GM12892 (cell line): ENCODE results near the gene PGRMC2. TPM values are rescaled to one million over a fixed set of nuclear protein-coding genes. Genes with fewer than 3 reads are reported as not detected.
A peak's percentile ranks its signal among the peaks of the same experiment; 100 is the strongest.

Experiments used
- DNase-seq: peaks from one replicate; pipeline ENCODE4 v3.0.0; 2011; ENCODE audit not compliant: insufficient read length
- FAIRE-seq: peaks from 2 replicates; lab custom pipeline; 2011; peaks lifted over from hg19 to GRCh38; lab: Jason Lieb, UNC
- POLR2A ChIP-seq: IDR thresholded peaks from 2 replicates; pipeline ENCODE4 v1.6.1; 2011; ENCODE audit warnings: low read depth, low read length, control low read depth
- POLR2AphosphoS5 ChIP-seq: IDR thresholded peaks from 2 replicates; pipeline ENCODE4 v1.6.1; 2011; ENCODE audit warnings: low read depth, low read length, control low read depth
- TAF1 ChIP-seq: IDR thresholded peaks from 2 replicates; pipeline ENCODE4 v1.6.1; 2011; ENCODE audit warnings: low read depth, mild to moderate bottlenecking, control low read depth, low read length, borderline replicate concordance
- polyA plus RNA-seq: library from polyadenylated mRNA; unstranded; fragments of >200 nt; gene quantifications from one replicate; pipeline ENCODE4 v1.2.1, GENCODE V29; 2012; ENCODE audit warnings: missing spikeins, inconsistent platforms; ENCODE audit not compliant: missing spikeins

PGRMC2 gene
- 28.0 TPM for polyA plus RNA-seq

- FAIRE-seq (no peak), DNase-seq (peak; percentile 84)
- peak; percentile 45; the same call in 1 of the 2 replicates for TF ChIP-seq TAF1
- no peak for TF ChIP-seq POLR2A
- TF ChIP-seq POLR2AphosphoS5, result 0 out of 2 replicates have a peak, but pooled peaks have one; percentile 28
Measured at GRCh38 chr4:128287141-128287870, at the start of gene PGRMC2. PGRMC2 (minus strand) TSS chr4:128287813; CDS start chr4:128287790, 23 bp downstream.

- DNase-seq (no peak), FAIRE-seq (no peak)
- TF ChIP-seq POLR2AphosphoS5 (no peak), TAF1 (no peak), POLR2A (no peak)
Measured at GRCh38 chr4:128335541-128335940, 47.9 kb upstream of the PGRMC2 start.

- TF ChIP-seq TAF1, result no peak
- TF ChIP-seq POLR2A, result no peak
- no peak for TF ChIP-seq POLR2AphosphoS5
- DNase-seq, result no peak
- FAIRE-seq, result no peak
Measured at GRCh38 chr4:128334256-128334655, 46.6 kb upstream of the PGRMC2 start.

- FAIRE-seq (no peak), DNase-seq (no peak)
- TF ChIP-seq TAF1 (no peak), POLR2AphosphoS5 (no peak), POLR2A (no peak)
Measured at GRCh38 chr4:128333309-128334018, 45.9 kb upstream of the PGRMC2 start.

DNA sequence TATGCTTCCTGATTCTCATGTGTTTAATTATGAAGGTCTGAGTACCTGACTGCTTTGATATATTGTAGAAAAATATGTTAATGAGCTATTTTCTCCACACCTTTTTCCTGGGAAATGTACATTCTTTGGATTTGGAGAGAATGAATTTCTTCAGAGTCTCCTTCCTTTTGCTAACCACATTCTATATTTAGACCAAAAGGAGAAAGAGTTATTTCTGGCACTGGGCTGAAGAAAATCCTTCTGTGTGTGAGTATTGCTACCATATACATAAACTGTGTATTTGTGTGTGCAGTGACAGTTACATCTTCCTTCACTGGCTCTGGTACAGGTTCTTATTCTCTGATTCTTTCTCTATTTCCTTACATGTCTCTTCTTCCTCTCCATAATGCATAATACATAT is 44.5 kb upstream of the PGRMC2 start:
- TF ChIP-seq POLR2AphosphoS5 (no peak), TAF1 (no peak)
- DNase-seq (no peak), FAIRE-seq (no peak)

DNA sequence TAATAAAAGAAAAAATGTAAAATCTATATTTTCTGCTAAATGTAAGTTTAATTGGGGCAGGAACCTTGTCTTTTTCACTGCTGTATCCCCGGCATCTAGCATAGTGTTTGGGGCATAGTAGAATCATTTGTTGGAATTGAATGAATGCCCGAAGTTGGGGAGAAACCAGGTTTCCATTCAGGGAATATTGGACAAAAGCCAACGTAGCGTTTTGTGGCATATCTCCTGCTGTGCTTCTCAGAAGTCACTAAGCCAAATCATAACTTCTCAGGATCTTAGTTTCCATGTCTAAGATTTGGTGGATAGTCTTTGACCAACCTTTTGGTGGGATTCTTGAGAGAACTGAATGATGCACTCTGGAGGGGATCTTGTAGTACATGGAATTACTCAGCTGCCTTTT is 42.0 kb upstream of the PGRMC2 start:
- TF ChIP-seq TAF1 (no peak), POLR2AphosphoS5 (no peak), POLR2A (no peak)
- DNase-seq, result no peak
- FAIRE-seq, result no peak

DNA sequence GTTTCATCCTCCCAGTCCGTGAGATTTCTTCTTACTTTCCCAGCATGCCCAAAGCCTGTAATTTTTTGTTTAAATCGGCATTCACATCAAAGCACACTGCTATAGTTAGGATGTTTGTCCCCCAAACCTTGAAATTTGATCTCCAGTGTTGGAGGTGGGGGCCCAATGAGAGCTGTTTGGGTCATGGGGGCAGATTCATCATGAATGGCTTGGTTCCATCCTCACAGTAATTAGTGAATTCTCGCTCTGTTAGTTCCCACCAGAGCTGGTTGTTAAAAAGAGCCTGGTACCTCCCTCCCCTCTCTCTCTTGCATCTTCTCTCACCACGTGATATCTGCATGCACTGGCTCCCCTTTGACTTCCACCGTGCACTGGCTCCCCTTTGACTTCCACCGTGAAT is 40.5 kb upstream of the PGRMC2 start:
- FAIRE-seq, result no peak
- no peak for TF ChIP-seq POLR2A
- TF ChIP-seq POLR2AphosphoS5, result no peak
- TF ChIP-seq TAF1, result no peak
- DNase-seq, result no peak

DNA sequence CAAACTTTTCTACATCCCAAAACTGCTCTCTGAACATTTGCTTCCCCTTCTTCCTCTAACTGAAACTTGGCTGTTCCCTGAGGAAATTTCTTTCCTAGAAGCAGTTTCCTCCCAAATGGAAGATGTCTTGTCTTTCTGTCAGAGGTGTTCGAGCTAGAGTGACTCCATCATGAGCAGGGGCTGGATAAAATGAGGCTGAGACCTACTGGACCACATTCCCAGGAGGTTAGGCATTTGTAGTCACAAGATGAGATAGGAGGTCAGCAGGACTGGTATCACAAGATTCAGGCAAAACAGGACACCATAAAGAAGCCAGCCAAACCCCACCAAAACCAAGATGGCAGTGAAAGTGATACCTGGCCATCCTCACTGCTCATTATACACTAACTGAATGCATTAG is 35.8 kb upstream of the PGRMC2 start:
- TF ChIP-seq TAF1 (no peak), POLR2A (no peak), POLR2AphosphoS5 (no peak)
- no peak for DNase-seq
- FAIRE-seq, result no peak

DNA sequence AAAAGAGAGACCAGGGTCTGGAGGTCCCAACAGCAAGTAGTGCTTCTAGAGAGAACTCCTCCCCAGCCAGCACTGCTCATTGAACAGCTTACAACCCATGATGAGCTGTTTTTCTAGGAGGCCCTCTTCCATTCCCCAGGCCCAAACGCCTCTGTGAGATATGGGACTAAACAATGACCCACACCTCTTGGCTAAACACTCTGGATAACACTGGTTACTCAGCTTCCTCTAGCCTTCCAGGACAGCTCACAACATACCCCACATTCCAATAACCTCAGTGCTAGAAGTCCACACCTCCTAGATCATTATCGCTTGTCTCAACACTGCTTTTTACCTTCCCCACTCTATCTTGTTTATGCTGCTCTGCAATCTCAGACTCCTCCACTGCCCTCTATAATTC is 35.4 kb upstream of the PGRMC2 start:
- TF ChIP-seq POLR2AphosphoS5 (no peak), POLR2A (no peak), TAF1 (no peak)
- FAIRE-seq (no peak), DNase-seq (no peak)

GRCh38 chr4:128322311-128322710 is 34.7 kb upstream of the PGRMC2 start:
- no peak for TF ChIP-seq TAF1
- TF ChIP-seq POLR2AphosphoS5, result no peak
- no peak for DNase-seq
- no peak for FAIRE-seq

DNA sequence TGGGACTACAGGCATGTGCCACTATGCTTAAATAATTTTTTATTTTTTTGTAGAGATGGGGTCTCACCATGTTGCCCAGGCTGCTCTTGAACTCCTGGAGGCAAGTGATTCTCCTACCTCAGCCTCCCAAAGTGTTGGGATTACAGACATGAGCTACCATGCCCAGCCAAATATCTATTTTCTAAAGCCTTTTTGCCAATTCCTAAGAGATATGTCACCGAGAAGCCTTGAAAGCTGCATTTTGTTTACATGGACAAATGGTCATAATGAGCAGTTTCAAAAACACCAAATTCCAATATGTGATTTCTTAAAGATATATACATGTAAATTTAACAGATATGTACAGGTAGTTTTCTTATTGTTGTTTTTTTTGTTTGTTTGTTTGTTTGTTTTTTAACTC is 33.0 kb upstream of the PGRMC2 start:
- TF ChIP-seq POLR2AphosphoS5 (no peak), POLR2A (no peak), TAF1 (no peak)
- FAIRE-seq (no peak), DNase-seq (no peak)

DNA sequence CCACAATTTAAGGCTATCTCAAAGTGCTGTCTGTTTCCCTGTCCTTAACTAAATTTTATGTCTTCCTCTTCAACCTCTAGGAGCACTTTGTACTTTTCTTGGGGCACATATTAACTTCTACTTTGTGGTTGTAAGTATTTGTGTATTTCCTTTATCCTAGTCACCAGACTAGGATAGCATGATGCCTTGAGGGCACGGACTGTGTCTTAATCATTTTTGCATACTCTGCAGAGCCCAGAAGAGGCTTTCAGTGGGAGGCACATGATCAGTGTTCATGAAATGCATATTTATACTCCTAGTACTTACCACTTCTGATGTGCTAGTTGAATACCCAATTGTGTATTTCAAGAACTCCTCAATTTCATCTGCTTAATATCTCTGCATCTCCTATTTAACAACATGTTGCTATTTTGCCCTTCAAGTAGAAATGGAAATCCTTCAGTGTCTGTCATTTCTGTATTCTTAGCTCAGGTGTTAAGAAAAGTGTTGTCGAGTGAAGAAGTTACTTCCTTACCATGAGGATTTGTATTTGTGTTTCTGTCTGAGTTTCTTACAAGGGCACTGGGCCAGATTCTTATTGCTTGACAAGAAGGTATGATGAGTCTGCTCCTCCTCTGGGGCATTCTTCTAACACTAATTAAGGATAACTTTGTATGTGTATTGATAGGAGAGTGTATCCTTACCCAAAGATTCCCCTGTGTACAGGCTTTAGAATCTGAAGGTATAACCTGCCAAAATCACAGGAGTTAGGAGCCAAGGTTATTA is 28.3 kb upstream of the PGRMC2 start:
- FAIRE-seq (peak; percentile 63), DNase-seq (no peak)
- TF ChIP-seq POLR2A, result no peak
- TF ChIP-seq TAF1, result no peak
- TF ChIP-seq POLR2AphosphoS5, result no peak
